GM21576 (cell line): ENCODE measurements around the gene GOLPH3L.
A peak's percentile ranks its signal among the peaks of the same experiment; 100 is the strongest.
"Not testable (repeated sequence)": the region's sequence is repeated elsewhere in the genome, so short reads cannot be mapped to it uniquely, and the experiment has no call there.

Experiments used
- ATAC-seq: cut with Tn5 transposase; IDR thresholded peaks from one replicate; pipeline ENCODE4 v1.9.1; 2021; ENCODE audit warnings: mild to moderate bottlenecking, moderate library complexity; ENCODE audit not compliant: unreplicated experiment

Gene GOLPH3L

DNA sequence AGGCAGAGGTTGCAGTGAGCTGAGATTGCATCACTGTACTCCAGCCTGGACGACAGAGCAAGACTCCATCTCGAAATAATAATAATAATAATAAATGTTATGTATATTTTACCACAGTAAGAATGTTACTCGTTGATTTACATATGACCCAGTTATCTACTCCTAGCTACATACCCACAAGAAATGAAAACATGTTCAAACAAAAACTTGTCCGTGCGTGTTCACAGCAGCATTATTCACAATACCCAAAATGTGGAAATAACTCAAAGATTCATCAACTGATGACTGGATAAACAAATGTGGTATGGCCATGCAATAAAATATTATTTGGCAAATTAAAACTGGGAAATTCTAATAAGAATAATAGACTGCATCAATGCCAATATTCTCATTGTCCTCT is 35.8 kb downstream of the GOLPH3L start:
- ATAC-seq = no peak

DNA sequence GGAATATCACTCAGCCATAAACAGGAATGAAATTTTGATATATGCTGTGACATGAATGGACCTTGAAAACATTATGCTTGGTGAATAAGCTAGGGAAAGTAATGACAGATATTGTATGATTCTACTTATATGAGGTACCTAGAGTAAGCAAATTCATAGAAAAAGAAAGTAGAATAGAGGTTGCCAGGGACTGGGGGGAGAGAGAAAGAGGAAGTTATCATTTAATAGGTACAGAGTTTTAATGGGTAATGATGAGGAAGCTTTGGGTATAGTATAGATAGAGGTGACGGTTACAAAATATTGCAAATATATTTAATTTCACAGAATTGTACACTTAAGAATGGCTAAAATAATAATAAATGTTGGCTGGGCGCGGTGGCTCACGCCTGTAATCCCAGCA is 36.4 kb downstream of the GOLPH3L start:
- ATAC-seq = no peak

- ATAC-seq = not testable (repeated sequence)
Measured at GRCh38 chr1:150657064-150657463, 39.9 kb downstream of the GOLPH3L start.

DNA sequence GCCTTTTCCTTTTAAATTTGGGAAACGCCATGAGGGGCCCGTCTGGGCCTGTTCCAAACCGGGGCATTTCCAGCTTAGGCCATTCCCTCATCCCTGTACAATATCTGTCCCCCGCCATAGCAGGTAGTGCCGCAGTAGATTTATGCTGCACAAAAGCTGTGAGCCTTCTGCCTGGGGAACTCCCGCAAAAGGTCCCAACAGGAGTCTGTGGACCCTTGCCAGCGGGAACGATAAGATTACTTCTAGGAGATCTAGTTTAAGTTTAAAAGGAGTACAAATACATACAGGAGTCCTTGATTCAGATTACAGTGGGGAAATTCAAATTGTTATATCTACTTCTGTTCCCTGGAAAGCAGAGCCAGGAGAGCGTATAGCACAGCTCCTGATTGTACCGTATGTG is 42.3 kb downstream of the GOLPH3L start:
- not testable (repeated sequence) for ATAC-seq

DNA sequence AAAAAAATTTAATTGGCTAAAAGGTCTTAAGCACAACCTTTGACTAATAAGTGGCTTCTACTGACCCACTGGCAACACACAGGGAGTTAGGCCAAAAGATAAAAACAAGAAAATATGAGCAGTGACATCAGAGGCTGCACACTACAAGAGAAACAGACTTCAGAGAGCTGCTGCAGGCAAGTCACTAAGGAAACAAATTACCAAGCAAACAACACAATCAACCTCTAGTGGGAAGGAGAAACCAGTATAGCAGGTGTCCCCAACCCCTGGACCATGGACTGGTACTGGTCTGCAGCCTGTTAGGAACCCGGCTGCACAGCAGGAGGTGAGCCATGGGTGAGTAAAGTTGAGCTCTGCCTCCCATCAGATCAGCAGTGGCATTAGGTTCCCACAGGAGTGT is 46.8 kb downstream of the GOLPH3L start:
- no peak for ATAC-seq

DNA sequence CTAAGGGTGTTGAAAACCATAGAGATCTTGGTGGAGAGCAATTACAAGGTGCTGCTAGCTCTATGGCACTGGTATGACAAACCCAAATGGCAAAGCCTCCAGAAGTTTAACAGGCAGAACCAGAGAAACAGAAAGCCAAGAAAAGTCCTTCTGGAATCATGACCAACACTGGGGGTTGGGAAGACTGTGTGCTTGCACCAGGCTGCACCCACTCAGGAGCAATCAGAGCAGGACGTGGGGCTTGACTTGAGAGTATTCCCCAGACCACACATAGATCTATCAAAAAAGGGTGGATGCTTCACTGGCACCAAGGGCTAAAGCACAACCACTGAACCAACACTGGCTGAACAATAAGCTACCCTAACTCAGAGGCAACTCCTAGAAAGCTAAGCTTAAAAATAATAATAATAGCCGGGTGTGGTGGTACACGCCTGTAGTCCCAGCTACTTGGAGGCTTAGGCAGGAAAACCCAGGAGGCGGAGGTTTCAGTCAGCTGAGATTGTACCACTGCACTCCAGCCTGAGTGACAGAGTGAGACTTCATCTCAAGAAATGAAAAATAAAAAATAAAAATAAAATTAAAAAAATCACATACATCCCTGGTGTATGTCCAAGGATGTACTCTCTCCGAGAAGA is 47.4 kb downstream of the GOLPH3L start:
- ATAC-seq = no peak

GRCh38 chr1:150642296-150642695 is 54.7 kb downstream of the GOLPH3L start:
- ATAC-seq = no peak

- ATAC-seq = not testable (repeated sequence)
Measured at GRCh38 chr1:150641126-150641815, 55.7 kb downstream of the GOLPH3L start.

- ATAC-seq = not testable (repeated sequence)
Measured at GRCh38 chr1:150638430-150638829, 58.5 kb downstream of the GOLPH3L start.

GRCh38 chr1:150634839-150635622 is 61.9 kb downstream of the GOLPH3L start:
- not testable (repeated sequence) for ATAC-seq

- ATAC-seq = peak; percentile 89
Measured at GRCh38 chr1:150629115-150629928, 67.6 kb downstream of the GOLPH3L start, which contains the start of gene ENSA. Gene ENSA, minus strand, starts transcription at chr1:150629612. Its CDS starts 142 bp downstream, at chr1:150629470.

GRCh38 chr1:150628766-150629114 is 68.2 kb downstream of the GOLPH3L start:
- ATAC-seq = no peak

- no peak for ATAC-seq
Measured at GRCh38 chr1:150627826-150628410, 69.0 kb downstream of the GOLPH3L start.

DNA sequence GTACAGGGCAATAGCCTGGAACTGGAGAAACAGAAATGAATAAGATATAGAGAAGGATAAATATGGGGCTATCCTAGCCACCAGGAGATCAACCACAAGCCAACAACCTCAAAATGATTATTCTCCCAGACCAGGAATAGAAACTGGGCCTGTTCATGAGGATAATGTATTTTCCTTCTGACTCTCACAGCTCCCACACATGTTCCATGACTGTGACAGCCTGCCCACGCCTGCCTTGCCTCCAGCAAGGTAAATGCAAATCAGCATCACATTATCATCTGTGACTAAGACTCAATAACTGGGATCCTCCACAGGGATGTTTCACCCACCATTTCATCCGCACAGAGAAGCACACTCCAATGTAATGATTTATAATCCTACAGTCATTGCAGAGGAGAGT is 70.8 kb downstream of the GOLPH3L start:
- no peak for ATAC-seq

DNA sequence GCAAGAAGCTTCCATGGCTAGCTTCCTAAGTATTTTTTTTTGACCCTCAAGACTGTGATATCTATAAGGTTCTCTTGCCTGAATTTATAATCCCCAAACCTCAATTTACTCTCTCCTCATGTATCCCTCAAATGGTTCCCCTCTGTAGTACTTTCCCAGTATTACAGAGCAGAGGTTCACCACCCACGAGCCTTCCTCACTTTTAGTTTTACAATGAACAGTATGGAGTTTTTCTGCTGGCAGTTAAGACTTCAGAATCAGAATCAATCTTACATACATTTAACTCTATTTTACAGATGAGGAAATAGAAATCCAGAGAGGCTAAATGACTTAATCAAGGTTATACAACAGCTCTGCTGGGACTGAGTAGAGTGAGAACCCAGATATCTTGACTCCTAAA is 72.4 kb downstream of the GOLPH3L start:
- ATAC-seq = not testable (repeated sequence)

DNA sequence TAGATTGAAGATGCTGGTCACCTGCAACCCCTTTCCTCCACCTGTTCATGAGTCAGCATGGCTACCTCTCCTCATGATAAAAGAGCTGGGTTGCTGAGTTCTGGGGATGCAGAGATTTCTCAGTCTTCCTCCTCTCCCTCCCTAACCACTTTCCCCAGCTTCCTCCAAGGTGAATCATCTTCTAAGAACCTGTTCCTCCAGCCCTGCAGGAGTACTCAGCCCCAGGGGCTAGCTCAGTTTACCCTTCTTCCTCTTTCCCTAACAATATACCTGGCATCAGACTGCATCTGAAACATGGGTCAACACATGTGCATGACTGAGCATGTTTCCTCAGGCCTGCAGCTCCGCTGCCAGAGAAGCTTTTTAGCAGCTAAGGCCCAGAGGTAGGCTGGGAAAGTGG is 72.8 kb downstream of the GOLPH3L start:
- not testable (repeated sequence) for ATAC-seq

DNA sequence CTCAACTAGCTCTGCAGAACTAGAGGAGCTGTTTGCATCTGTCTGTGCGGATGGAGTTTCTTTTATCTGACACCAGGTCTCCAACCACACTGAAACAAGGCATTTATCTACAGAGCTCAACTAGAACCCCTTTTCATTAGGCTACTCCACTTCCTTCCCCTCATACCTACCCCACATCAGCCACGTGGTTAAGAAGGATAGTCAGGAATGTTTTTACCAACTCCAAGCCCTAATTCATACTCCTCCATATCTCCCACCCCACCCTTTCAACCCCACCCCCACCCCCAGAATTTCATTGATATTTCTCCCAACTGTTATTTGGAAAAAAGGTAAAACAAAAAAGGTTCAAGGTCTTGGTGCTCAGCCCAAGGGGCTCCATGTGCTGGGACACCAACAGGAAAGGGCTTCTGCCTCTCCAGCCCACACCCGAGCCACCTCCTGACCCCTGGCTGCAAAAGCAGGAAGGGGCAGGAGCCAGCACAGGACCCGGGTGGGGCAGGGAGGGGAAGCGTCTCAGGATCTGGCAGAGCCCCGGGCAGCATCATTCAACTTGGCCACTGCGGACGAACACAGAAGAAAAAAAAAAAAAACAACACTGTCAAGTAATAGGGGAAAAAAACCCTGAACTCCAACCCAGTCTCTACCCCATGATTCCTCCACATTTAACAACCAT is 74.5 kb downstream of the GOLPH3L start:
- ATAC-seq = no peak

DNA sequence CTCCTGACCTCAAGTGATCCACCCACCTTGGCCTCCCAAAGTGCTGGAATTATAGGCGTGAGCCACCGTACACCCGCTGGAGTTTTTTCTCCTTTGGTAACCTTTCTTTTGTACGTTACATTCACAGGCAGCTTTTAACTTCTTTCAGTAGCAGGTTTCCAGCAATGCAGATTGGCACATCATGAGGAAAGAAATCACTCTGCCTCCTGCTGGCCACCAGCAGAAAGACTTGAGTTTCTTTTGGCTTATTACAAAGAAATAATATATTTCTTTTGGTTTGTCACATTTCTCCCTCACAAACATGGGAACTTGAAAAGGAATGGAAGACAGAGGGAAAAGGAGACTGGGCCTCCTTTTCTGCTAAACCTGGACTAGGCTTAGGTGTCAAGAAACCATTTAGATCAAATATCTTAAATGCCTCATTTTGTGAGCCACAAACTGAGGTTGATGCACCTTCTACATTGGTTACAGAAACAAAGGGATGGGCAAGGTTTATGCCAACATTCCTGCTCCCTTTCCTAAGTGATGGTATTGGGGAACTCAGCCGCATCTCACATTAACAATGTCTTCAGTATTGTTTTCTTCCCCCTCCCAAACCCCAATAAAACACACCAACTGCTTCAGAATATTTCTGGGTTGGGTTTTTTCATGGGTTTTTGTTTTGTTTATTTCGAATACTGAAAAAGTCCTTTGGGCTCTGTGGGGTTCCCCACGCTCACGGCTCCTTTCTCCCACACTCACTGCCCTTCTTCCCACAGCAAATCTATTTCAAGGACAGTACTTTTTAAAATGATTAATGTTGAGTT is 75.3 kb downstream of the GOLPH3L start:
- ATAC-seq = no peak

DNA sequence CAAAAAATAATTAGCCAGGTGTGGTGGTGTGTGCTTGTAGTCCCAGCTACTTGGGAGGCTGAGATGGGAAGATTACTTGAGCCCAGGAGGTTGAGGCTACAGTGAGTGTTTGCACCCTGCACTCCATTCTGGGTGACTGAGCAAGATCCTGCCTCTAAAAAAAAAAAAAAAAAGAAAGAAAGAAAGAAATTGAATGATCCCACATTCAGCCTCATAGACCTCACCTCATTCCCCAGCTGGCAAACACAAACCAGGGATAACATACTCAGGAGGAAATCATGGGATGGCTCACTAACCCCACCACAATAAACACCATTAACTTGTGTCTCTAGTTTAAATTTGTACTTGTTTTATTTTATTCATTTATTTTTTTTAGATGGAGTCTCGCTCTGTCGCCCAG is 76.0 kb downstream of the GOLPH3L start:
- ATAC-seq = no peak
